Rectal smooth muscle tissue (tissue), 1 donor: Measurements from ENCODE around the gene IGSF9B.

Experiments
- H3K27ac ChIP-seq: one replicate; pipeline ENCODE4 v1.7.0; 2013; ENCODE audit warnings: low read depth, low read length, inconsistent platforms
- H3K27me3 ChIP-seq: one replicate; pipeline ENCODE4 v1.7.0; 2013; ENCODE audit warnings: low read length; ENCODE audit not compliant: control insufficient read depth, insufficient read depth
- H3K36me3 ChIP-seq: one replicate; pipeline ENCODE4 v1.7.0; 2013; ENCODE audit warnings: low read length; ENCODE audit not compliant: control insufficient read depth, insufficient read depth
- H3K4me1 ChIP-seq: one replicate; pipeline ENCODE4 v1.7.0; 2013; ENCODE audit warnings: low read length; ENCODE audit not compliant: control insufficient read depth, insufficient read depth
- H3K4me3 ChIP-seq: one replicate; pipeline ENCODE4 v1.7.0; 2013; ENCODE audit warnings: low read length
- H3K9ac ChIP-seq: one replicate; pipeline ENCODE4 v1.7.0; 2013; ENCODE audit warnings: low read length

IGSF9B gene

GRCh38 chr11:133980665-133981064, 23.9 kb upstream of the IGSF9B start:
- Histone ChIP-seq H3K4me1 (no peaks in the 10 kb centered on the region), H3K27me3 (no peaks in the 10 kb centered on the region), H3K27ac (no peak overlapping the region), H3K4me3 (no peak overlapping the region), H3K9ac (no peak overlapping the region), H3K36me3 (no peaks in the 10 kb centered on the region)

GRCh38 chr11:133978794-133979193, 22.0 kb upstream of the IGSF9B start:
- Histone ChIP-seq H3K27me3 (no peaks in the 10 kb centered on the region), H3K36me3 (no peaks in the 10 kb centered on the region), H3K9ac (no peak overlapping the region), H3K4me1 (no peaks in the 10 kb centered on the region), H3K27ac (no peak overlapping the region), H3K4me3 (no peak overlapping the region)

- no peaks in the 10 kb centered on the region for H3K36me3 ChIP-seq
- H3K27ac ChIP-seq = no peak overlapping the region
- H3K9ac ChIP-seq = no peak overlapping the region
- H3K4me1 ChIP-seq = no peaks in the 10 kb centered on the region
- H3K27me3 ChIP-seq = no peaks in the 10 kb centered on the region
- H3K4me3 ChIP-seq = no peak overlapping the region
Observed at GRCh38 chr11:133977067-133977677, 20.4 kb upstream of the IGSF9B start.

- H3K27me3 ChIP-seq = peaks cover 2% of the 10 kb centered on the region
- H3K4me1 ChIP-seq = no peaks in the 10 kb centered on the region
Observed at GRCh38 chr11:133975488-133975849, 18.7 kb upstream of the IGSF9B start.

GRCh38 chr11:133974836-133975487, 18.2 kb upstream of the IGSF9B start:
- Histone ChIP-seq H3K4me3 (no peak overlapping the region), H3K27me3 (peaks cover 2% of the 10 kb centered on the region), H3K36me3 (no peaks in the 10 kb centered on the region), H3K9ac (no peak overlapping the region), H3K27ac (no peak overlapping the region), H3K4me1 (no peaks in the 10 kb centered on the region)

More at GRCh38 chr11:133975488-133975849, 18.7 kb upstream of the IGSF9B start:
- Histone ChIP-seq H3K36me3 (no peaks in the 10 kb centered on the region), H3K4me3 (no peak overlapping the region), H3K9ac (no peak overlapping the region), H3K27ac (no peak overlapping the region)

- Histone ChIP-seq H3K4me3 (no peak overlapping the region), H3K9ac (no peak overlapping the region), H3K36me3 (no peaks in the 10 kb centered on the region), H3K27ac (no peak overlapping the region), H3K27me3 (peaks cover 8% of the 10 kb centered on the region), H3K4me1 (peaks cover 6% of the 10 kb centered on the region)
Observed at GRCh38 chr11:133971881-133972280, 15.1 kb upstream of the IGSF9B start.

- no peak overlapping the region for H3K4me3 ChIP-seq
- peaks cover 24% of the 10 kb centered on the region for H3K4me1 ChIP-seq
- no peak overlapping the region for H3K9ac ChIP-seq
- peaks cover 8% of the 10 kb centered on the region for H3K27me3 ChIP-seq
- H3K36me3 ChIP-seq = no peaks in the 10 kb centered on the region
- no peak overlapping the region for H3K27ac ChIP-seq
Observed at GRCh38 chr11:133969112-133969511, 12.3 kb upstream of the IGSF9B start.

- Histone ChIP-seq H3K36me3 (no peaks in the 10 kb centered on the region), H3K9ac (no peak overlapping the region), H3K27ac (no peak overlapping the region), H3K4me3 (no peak overlapping the region), H3K27me3 (peaks cover 8% of the 10 kb centered on the region), H3K4me1 (peaks cover 24% of the 10 kb centered on the region)
Observed at GRCh38 chr11:133968300-133968699, 11.5 kb upstream of the IGSF9B start.

GRCh38 chr11:133967599-133968238, 11.0 kb upstream of the IGSF9B start:
- Histone ChIP-seq H3K4me3 (peak overlapping the region; percentile 53), H3K36me3 (no peaks in the 10 kb centered on the region), H3K4me1 (peaks cover 24% of the 10 kb centered on the region), H3K27me3 (peaks cover 8% of the 10 kb centered on the region), H3K27ac (no peak overlapping the region), H3K9ac (no peak overlapping the region)

GRCh38 chr11:133966921-133967598, 10.3 kb upstream of the IGSF9B start:
- no peak overlapping the region for H3K9ac ChIP-seq
- peak overlapping the region; percentile 53 for H3K4me3 ChIP-seq

GRCh38 chr11:133966172-133966651, 9.4 kb upstream of the IGSF9B start:
- Histone ChIP-seq H3K27ac (peak overlapping the region; percentile 52), H3K4me3 (no peak overlapping the region), H3K27me3 (peaks cover 5% of the 10 kb centered on the region), H3K9ac (no peak overlapping the region), H3K36me3 (no peaks in the 10 kb centered on the region), H3K4me1 (peaks cover 24% of the 10 kb centered on the region)

More at GRCh38 chr11:133966921-133967598, 10.3 kb upstream of the IGSF9B start:
- Histone ChIP-seq H3K36me3 (no peaks in the 10 kb centered on the region), H3K27me3 (peaks cover 8% of the 10 kb centered on the region), H3K27ac (peak overlapping the region; percentile 28), H3K4me1 (peaks cover 24% of the 10 kb centered on the region)

GRCh38 chr11:133965031-133965601, 8.3 kb upstream of the IGSF9B start:
- H3K4me3 ChIP-seq = no peak overlapping the region
- H3K27ac ChIP-seq = peak overlapping the region; percentile 52
- H3K4me1 ChIP-seq = peaks cover 24% of the 10 kb centered on the region
- H3K27me3 ChIP-seq = peaks cover 5% of the 10 kb centered on the region
- no peaks in the 10 kb centered on the region for H3K36me3 ChIP-seq
- H3K9ac ChIP-seq = no peak overlapping the region
